Right forelimb (tissue), 1 donor: ENCODE data around the gene CDKN2B.
"Not testable (repeated sequence)": the region's sequence is repeated elsewhere in the genome, so short reads cannot be mapped to it uniquely, and the experiment has no call there.

ENCODE experiments used
- DNase-seq: peaks from one replicate; pipeline ENCODE4 v3.0.0-alpha.2; 2018

CDKN2B gene

GRCh38 chr9:22008717-22009505 lies at the start of gene CDKN2B:
Gene CDKN2B (minus strand): TSS chr9:22009305. CDS start chr9:22008953, 352 bp downstream.
- peak; percentile 88 for DNase-seq

- DNase-seq = not testable (repeated sequence)
Observed at GRCh38 chr9:22057972-22058371, 48.9 kb upstream of the CDKN2B start.

GRCh38 chr9:22056402-22056801 lies 47.3 kb upstream of the CDKN2B start:
- DNase-seq = no peak

GRCh38 chr9:22055090-22055489 lies 46.0 kb upstream of the CDKN2B start:
- DNase-seq = no peak

GRCh38 chr9:22054529-22054928 lies 45.4 kb upstream of the CDKN2B start:
- DNase-seq = no peak

- no peak for DNase-seq
Observed at GRCh38 chr9:22054076-22054475, 45.0 kb upstream of the CDKN2B start.

- DNase-seq = no peak
Observed at GRCh38 chr9:22053178-22053577, 44.1 kb upstream of the CDKN2B start.

- no peak for DNase-seq
Observed at GRCh38 chr9:22052376-22052945, 43.4 kb upstream of the CDKN2B start.

- no peak for DNase-seq
Observed at GRCh38 chr9:22050924-22051323, 41.8 kb upstream of the CDKN2B start.

GRCh38 chr9:22049411-22049810 lies 40.3 kb upstream of the CDKN2B start:
- no peak for DNase-seq

- DNase-seq = no peak
Observed at GRCh38 chr9:22047596-22047995, 38.5 kb upstream of the CDKN2B start.

GRCh38 chr9:22046243-22046885 lies 37.3 kb upstream of the CDKN2B start:
- no peak for DNase-seq

- no peak for DNase-seq
Observed at GRCh38 chr9:22045423-22045822, 36.3 kb upstream of the CDKN2B start.

- DNase-seq = no peak
Observed at GRCh38 chr9:22044583-22044982, 35.5 kb upstream of the CDKN2B start.

GRCh38 chr9:22043928-22044327 lies 34.8 kb upstream of the CDKN2B start:
- DNase-seq = no peak

- DNase-seq = no peak
Observed at GRCh38 chr9:22041775-22042174, 32.7 kb upstream of the CDKN2B start.

GRCh38 chr9:22041344-22041743 lies 32.2 kb upstream of the CDKN2B start:
- DNase-seq = no peak

GRCh38 chr9:22040760-22041159 lies 31.7 kb upstream of the CDKN2B start:
- DNase-seq = no peak

- no peak for DNase-seq
Observed at GRCh38 chr9:22039258-22039657, 30.2 kb upstream of the CDKN2B start.

- no peak for DNase-seq
Observed at GRCh38 chr9:22037954-22038690, 29.0 kb upstream of the CDKN2B start.

GRCh38 chr9:22036866-22037626 lies 27.9 kb upstream of the CDKN2B start:
- DNase-seq = no peak

GRCh38 chr9:22035591-22036011 lies 26.5 kb upstream of the CDKN2B start:
- no peak for DNase-seq
